SK-N-SH treated with all-trans-retinoic acid at 6 μM for 48 hours (cell line): ENCODE results near the gene SLAIN2.

ENCODE experiments used
- ATAC-seq: fragments of 200-7000 bp; cut with Tn5 transposase; 3 replicates; pipeline ENCODE4 v1.9.1; 2020; ENCODE audit warnings: mild to moderate bottlenecking, moderate library complexity
- ARNTL ChIP-seq: fragments of 450-650 bp; formaldehyde crosslinking; IDR thresholded peaks from 2 replicates; pipeline ENCODE4 v1.5.0; 2020; ENCODE audit warnings: low read depth, mild to moderate bottlenecking, moderate library complexity, borderline replicate concordance
- BACH2 ChIP-seq: fragments of 250-450 bp; sonication (Bioruptor Pico); IDR thresholded peaks from 2 replicates; pipeline ENCODE4 v1.9.0; 2021; ENCODE audit warnings: mild to moderate bottlenecking, borderline replicate concordance
- CSDC2 ChIP-seq: fragments of 250-450 bp; sonication (Bioruptor Pico); IDR thresholded peaks from 2 replicates; pipeline ENCODE4 v1.5.0; 2020; ENCODE audit warnings: mild to moderate bottlenecking, moderate library complexity
- ESRRG ChIP-seq: fragments of 250-450 bp; sonication (Bioruptor Pico); IDR thresholded peaks from 2 replicates; pipeline ENCODE4 v1.6.1; 2021; ENCODE audit warnings: mild to moderate bottlenecking
- GLIS3 ChIP-seq: fragments of 250-450 bp; sonication (Bioruptor Pico); IDR thresholded peaks from 2 replicates; pipeline ENCODE4 v1.5.0; 2020; ENCODE audit warnings: mild to moderate bottlenecking, moderate library complexity
- ISL1 ChIP-seq: fragments of 250-450 bp; sonication (Bioruptor Pico); IDR thresholded peaks from 2 replicates; pipeline ENCODE4 v2.1.2; 2022; ENCODE audit warnings: mild to moderate bottlenecking, moderate library complexity
- OSR1 ChIP-seq: fragments of 250-450 bp; sonication (Bioruptor Pico); IDR thresholded peaks from 2 replicates; pipeline ENCODE4 v1.8.0; 2022; ENCODE audit warnings: moderate library complexity, mild to moderate bottlenecking, inconsistent platforms
- PPARA ChIP-seq: fragments of 250-450 bp; sonication (Bioruptor Pico); IDR thresholded peaks from 2 replicates; pipeline ENCODE4 v1.5.0; 2020; ENCODE audit warnings: mild to moderate bottlenecking, borderline replicate concordance
- SNAI2 ChIP-seq: fragments of 250-450 bp; sonication (Bioruptor Pico); IDR thresholded peaks from 2 replicates; pipeline ENCODE4 v1.5.0; 2020; ENCODE audit warnings: mild to moderate bottlenecking, moderate library complexity
- TOX ChIP-seq: fragments of 250-450 bp; sonication (Bioruptor Pico); IDR thresholded peaks from 2 replicates; pipeline ENCODE4 v1.8.0; 2021; ENCODE audit warnings: mild to moderate bottlenecking, moderate library complexity, borderline replicate concordance
- ZC3H10 ChIP-seq: fragments of 250-450 bp; sonication (Bioruptor Pico); IDR thresholded peaks from 2 replicates; pipeline ENCODE4 v1.5.1; 2021; ENCODE audit warnings: mild to moderate bottlenecking, moderate library complexity
- ZFP30 ChIP-seq: fragments of 450-650 bp; formaldehyde crosslinking; IDR thresholded peaks from 2 replicates; pipeline ENCODE4 v1.5.0; 2022; ENCODE audit warnings: mild to moderate bottlenecking, moderate library complexity
- ZNF565 ChIP-seq: fragments of 450-650 bp; formaldehyde crosslinking; conservative IDR thresholded peaks from 2 replicates; pipeline ENCODE4 v1.5.0; 2020; ENCODE audit warnings: low read depth, mild to moderate bottlenecking, moderate library complexity
- ZNF70 ChIP-seq: fragments of 450-650 bp; formaldehyde crosslinking; IDR thresholded peaks from 2 replicates; pipeline ENCODE4 v1.5.0; 2020; ENCODE audit warnings: mild to moderate bottlenecking, moderate library complexity
- TF ChIP-seq, protein P1 (sequence below): fragments of 250-450 bp; sonication (Bioruptor Pico); IDR thresholded peaks from 2 replicates; pipeline ENCODE4 v1.5.0; 2020; ENCODE audit warnings: mild to moderate bottlenecking, moderate library complexity
- TF ChIP-seq, protein P2 (sequence below): fragments of 250-450 bp; sonication (Bioruptor Pico); IDR thresholded peaks from 2 replicates; pipeline ENCODE4 v1.8.0; 2020; ENCODE audit warnings: mild to moderate bottlenecking, moderate library complexity, borderline replicate concordance
- TF ChIP-seq, protein P3 (sequence below): fragments of 250-450 bp; sonication (Bioruptor Pico); IDR thresholded peaks from 2 replicates; pipeline ENCODE4 v1.5.1; 2020; ENCODE audit warnings: low read depth, mild to moderate bottlenecking, moderate library complexity
- TF ChIP-seq, protein P4 (sequence below): fragments of 250-450 bp; sonication (Bioruptor Pico); IDR thresholded peaks from 2 replicates; pipeline ENCODE4 v1.8.0; 2021; ENCODE audit warnings: low read depth, mild to moderate bottlenecking, moderate library complexity, borderline replicate concordance
- TF ChIP-seq, protein P5 (sequence below): fragments of 250-450 bp; sonication (Bioruptor Pico); IDR thresholded peaks from 2 replicates; pipeline ENCODE4 v1.5.1; 2021; ENCODE audit warnings: mild to moderate bottlenecking, moderate library complexity

The SLAIN2 gene

DNA sequence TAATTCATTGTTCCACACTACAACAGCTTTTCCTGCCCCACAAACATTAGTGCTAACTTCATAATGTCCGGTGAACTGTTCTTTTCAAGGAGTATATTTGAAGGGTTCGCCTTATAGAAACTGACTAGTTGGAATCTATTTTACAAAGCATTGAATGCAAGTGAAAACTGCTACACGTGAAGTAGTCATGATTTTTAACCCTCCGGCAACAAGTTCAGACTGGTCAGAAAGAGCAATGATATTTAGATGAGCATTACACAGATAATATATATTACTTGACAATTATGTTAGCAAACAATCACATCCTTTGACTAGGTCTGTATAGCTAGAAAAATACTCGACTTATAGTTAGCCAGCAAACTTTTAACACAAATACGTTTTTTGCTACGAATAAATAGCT, 1.7 kb upstream of the SLAIN2 start (continued):
- TF ChIP-seq, protein P1, sequence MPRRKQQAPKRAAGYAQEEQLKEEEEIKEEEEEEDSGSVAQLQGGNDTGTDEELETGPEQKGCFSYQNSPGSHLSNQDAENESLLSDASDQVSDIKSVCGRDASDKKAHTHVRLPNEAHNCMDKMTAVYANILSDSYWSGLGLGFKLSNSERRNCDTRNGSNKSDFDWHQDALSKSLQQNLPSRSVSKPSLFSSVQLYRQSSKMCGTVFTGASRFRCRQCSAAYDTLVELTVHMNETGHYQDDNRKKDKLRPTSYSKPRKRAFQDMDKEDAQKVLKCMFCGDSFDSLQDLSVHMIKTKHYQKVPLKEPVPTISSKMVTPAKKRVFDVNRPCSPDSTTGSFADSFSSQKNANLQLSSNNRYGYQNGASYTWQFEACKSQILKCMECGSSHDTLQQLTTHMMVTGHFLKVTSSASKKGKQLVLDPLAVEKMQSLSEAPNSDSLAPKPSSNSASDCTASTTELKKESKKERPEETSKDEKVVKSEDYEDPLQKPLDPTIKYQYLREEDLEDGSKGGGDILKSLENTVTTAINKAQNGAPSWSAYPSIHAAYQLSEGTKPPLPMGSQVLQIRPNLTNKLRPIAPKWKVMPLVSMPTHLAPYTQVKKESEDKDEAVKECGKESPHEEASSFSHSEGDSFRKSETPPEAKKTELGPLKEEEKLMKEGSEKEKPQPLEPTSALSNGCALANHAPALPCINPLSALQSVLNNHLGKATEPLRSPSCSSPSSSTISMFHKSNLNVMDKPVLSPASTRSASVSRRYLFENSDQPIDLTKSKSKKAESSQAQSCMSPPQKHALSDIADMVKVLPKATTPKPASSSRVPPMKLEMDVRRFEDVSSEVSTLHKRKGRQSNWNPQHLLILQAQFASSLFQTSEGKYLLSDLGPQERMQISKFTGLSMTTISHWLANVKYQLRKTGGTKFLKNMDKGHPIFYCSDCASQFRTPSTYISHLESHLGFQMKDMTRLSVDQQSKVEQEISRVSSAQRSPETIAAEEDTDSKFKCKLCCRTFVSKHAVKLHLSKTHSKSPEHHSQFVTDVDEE (CRISPR knock-in tag): no peak
- TF ChIP-seq CSDC2 (CRISPR knock-in tag): no peak
- no peak for TF ChIP-seq OSR1 (CRISPR knock-in tag)
- TF ChIP-seq, protein P2, sequence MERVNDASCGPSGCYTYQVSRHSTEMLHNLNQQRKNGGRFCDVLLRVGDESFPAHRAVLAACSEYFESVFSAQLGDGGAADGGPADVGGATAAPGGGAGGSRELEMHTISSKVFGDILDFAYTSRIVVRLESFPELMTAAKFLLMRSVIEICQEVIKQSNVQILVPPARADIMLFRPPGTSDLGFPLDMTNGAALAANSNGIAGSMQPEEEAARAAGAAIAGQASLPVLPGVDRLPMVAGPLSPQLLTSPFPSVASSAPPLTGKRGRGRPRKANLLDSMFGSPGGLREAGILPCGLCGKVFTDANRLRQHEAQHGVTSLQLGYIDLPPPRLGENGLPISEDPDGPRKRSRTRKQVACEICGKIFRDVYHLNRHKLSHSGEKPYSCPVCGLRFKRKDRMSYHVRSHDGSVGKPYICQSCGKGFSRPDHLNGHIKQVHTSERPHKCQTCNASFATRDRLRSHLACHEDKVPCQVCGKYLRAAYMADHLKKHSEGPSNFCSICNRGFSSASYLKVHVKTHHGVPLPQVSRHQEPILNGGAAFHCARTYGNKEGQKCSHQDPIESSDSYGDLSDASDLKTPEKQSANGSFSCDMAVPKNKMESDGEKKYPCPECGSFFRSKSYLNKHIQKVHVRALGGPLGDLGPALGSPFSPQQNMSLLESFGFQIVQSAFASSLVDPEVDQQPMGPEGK (CRISPR knock-in tag): no peak
- TF ChIP-seq, protein P3, sequence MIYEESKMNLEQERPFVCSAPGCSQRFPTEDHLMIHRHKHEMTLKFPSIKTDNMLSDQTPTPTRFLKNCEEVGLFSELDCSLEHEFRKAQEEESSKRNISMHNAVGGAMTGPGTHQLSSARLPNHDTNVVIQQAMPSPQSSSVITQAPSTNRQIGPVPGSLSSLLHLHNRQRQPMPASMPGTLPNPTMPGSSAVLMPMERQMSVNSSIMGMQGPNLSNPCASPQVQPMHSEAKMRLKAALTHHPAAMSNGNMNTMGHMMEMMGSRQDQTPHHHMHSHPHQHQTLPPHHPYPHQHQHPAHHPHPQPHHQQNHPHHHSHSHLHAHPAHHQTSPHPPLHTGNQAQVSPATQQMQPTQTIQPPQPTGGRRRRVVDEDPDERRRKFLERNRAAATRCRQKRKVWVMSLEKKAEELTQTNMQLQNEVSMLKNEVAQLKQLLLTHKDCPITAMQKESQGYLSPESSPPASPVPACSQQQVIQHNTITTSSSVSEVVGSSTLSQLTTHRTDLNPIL (CRISPR knock-in tag): no peak
- TF ChIP-seq, all 23 proteins: peak for 0

DNA sequence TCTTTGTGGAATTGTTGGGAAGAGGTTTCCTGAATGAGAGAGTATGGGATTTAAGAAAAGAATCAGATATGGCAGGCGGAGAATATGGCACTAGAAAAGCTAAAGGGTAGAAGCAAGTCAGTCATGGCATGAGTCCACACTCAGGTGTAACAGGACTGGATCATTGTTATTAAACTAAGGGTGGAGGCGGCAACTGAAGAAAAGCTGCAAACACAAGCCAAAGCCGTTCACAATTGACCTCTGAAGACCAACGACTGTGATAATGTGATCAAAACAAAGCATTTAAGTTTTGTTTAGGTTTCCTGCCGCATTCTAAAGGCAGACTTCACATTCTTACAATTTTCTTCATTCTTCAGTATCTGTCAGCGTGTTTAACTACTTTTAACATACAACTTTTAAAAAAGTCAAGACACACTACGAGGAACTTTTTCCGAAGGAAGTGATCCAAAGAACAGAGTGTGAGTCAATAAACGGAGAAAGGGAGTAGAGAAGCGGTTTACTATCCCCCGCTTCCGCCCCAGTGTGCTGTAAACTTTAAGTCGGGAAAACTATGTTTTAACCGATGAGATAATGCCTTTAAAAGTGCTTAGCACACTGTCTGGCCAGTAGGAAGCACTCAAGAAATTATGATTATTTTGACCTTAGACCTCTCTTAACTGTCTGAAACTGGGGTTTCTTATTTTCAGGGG, 909 bp upstream of the SLAIN2 start:
- ATAC-seq: peak; percentile 20; the same call in 2 of the 3 replicates
- TF ChIP-seq ZC3H10: no peak
- TF ChIP-seq ZFP30: no peak
- TF ChIP-seq ISL1 (CRISPR knock-in tag): 0 out of 2 replicates have a peak, but pooled peaks have one; percentile 13
- TF ChIP-seq, all 23 proteins: peak for 1

DNA sequence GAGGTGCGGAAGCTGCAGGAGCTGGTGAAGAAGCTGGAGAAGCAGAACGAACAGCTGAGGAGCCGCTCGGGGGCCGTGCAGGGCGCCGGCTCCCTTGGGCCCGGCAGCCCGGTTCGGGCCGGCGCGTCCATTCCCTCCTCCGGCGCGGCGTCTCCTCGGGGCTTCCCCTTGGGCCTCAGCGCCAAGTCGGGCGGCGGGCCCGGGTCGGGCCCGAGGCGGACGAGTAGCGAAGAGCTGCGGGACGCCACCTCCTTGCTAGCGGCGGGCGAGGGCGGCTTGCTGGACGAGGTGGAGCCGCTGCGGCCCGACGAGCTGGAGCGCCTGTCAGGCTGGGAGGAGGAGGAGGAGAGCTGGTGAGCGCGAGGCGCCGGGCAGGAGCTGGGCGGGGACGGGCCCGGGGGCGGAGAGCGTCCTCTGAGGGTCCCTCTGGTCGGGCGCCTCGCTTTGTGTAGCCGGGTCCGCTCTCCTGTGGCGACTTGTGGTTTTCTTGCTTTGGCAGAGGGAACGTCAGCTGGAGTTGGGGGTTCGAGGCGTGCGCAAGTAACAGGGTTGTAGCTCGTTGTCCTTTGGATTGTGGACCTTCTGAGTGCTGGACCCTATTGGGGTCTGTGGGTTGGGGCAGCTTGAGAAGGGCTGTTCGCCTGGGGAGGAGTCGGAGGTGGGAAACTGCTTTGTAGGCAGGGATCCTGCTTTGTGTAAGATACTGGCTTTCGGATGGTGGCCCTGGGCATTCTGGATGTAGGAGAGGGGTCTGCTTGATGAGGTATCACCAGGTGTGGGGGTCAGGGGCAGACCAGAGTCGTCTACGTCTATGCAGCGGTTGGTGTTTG, 662 bp downstream of the SLAIN2 start:
- TF ChIP-seq, protein P4, sequence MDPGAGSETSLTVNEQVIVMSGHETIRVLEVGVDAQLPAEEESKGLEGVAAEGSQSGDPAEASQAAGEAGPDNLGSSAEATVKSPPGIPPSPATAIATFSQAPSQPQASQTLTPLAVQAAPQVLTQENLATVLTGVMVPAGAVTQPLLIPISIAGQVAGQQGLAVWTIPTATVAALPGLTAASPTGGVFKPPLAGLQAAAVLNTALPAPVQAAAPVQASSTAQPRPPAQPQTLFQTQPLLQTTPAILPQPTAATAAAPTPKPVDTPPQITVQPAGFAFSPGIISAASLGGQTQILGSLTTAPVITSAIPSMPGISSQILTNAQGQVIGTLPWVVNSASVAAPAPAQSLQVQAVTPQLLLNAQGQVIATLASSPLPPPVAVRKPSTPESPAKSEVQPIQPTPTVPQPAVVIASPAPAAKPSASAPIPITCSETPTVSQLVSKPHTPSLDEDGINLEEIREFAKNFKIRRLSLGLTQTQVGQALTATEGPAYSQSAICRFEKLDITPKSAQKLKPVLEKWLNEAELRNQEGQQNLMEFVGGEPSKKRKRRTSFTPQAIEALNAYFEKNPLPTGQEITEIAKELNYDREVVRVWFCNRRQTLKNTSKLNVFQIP: no peak
- TF ChIP-seq ZNF565 (no peak), ISL1 (CRISPR knock-in tag) (no peak), TOX (no peak), PPARA (no peak), ARNTL (CRISPR knock-in tag) (no peak)
- TF ChIP-seq, protein P5, sequence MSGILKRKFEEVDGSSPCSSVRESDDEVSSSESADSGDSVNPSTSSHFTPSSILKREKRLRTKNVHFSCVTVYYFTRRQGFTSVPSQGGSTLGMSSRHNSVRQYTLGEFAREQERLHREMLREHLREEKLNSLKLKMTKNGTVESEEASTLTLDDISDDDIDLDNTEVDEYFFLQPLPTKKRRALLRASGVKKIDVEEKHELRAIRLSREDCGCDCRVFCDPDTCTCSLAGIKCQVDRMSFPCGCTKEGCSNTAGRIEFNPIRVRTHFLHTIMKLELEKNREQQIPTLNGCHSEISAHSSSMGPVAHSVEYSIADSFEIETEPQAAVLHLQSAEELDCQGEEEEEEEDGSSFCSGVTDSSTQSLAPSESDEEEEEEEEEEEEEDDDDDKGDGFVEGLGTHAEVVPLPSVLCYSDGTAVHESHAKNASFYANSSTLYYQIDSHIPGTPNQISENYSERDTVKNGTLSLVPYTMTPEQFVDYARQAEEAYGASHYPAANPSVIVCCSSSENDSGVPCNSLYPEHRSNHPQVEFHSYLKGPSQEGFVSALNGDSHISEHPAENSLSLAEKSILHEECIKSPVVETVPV: no peak
- TF ChIP-seq, protein P2 (CRISPR knock-in tag): no peak
- peak; percentile 52 for ATAC-seq

DNA sequence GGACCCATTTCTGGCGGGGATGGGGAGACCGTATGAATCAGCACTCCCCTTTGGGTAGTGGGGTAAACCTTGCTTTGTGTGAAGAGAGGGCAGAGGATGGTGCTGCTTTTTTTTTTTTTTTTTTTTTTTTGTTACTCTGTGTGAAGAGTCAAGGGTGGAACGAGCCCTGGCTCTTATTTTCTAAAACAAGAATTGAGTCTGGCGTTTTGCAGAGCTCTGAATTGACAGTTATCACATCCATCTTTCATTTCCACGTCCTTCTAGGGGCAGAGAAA, 1.2 kb downstream of the SLAIN2 start:
- peak; percentile 0; the same call in 2 of the 3 replicates for ATAC-seq
- no peak for TF ChIP-seq ESRRG
- TF ChIP-seq TOX: no peak
- no peak for TF ChIP-seq BACH2 (CRISPR knock-in tag)
- TF ChIP-seq SNAI2 (CRISPR knock-in tag): no peak
- TF ChIP-seq, protein P1 (CRISPR knock-in tag): no peak
- TF ChIP-seq, protein P5: no peak
- no peak for TF ChIP-seq OSR1 (CRISPR knock-in tag)
- no peak for TF ChIP-seq ZNF70
- TF ChIP-seq GLIS3 (CRISPR knock-in tag): no peak
- TF ChIP-seq CSDC2 (CRISPR knock-in tag): no peak
